GM19328 (cell line): Measurements from ENCODE around the gene METTL1.

Experiments used
- ATAC-seq: cut with Tn5 transposase; IDR thresholded peaks from one replicate; pipeline ENCODE4 v1.9.1; 2021; ENCODE audit warnings: mild to moderate bottlenecking, moderate library complexity; ENCODE audit not compliant: unreplicated experiment

METTL1 gene

GRCh38 chr12:57739914-57740538 lies 31.9 kb downstream of the METTL1 start:
- ATAC-seq = no peak

GRCh38 chr12:57739387-57739786 lies 32.5 kb downstream of the METTL1 start:
- no peak for ATAC-seq

GRCh38 chr12:57738661-57739237 lies 33.2 kb downstream of the METTL1 start, which contains the start of gene AGAP2:
Gene AGAP2, minus strand, starts transcription at chr12:57738742. Its CDS starts 496 bp downstream, at chr12:57738246.
- no peak for ATAC-seq

- no peak for ATAC-seq
Measured at GRCh38 chr12:57737467-57738460, 34.1 kb downstream of the METTL1 start.

GRCh38 chr12:57736741-57737466 lies 35.0 kb downstream of the METTL1 start:
- ATAC-seq = no peak

GRCh38 chr12:57735952-57736740 lies 35.8 kb downstream of the METTL1 start:
- no peak for ATAC-seq

- ATAC-seq = no peak
Measured at GRCh38 chr12:57735198-57735855, 36.6 kb downstream of the METTL1 start.

- no peak for ATAC-seq
Measured at GRCh38 chr12:57734591-57734990, 37.3 kb downstream of the METTL1 start.

- ATAC-seq = no peak
Measured at GRCh38 chr12:57733928-57734327, 38.0 kb downstream of the METTL1 start.

GRCh38 chr12:57732726-57733593 lies 38.9 kb downstream of the METTL1 start:
- ATAC-seq = no peak

- ATAC-seq = no peak
Measured at GRCh38 chr12:57732270-57732669, 39.6 kb downstream of the METTL1 start.

- no peak for ATAC-seq
Measured at GRCh38 chr12:57731411-57732080, 40.4 kb downstream of the METTL1 start.

- no peak for ATAC-seq
Measured at GRCh38 chr12:57730336-57731067, 41.4 kb downstream of the METTL1 start.

- no peak for ATAC-seq
Measured at GRCh38 chr12:57729321-57729844, 42.5 kb downstream of the METTL1 start.

- no peak for ATAC-seq
Measured at GRCh38 chr12:57727758-57728395, 44.0 kb downstream of the METTL1 start.

GRCh38 chr12:57726884-57727757 lies 44.8 kb downstream of the METTL1 start:
- ATAC-seq = no peak
